HCT116 (cell line): ENCODE data around the gene ITGAE.

ENCODE experiments used
- EGR1 ChIP-seq: IDR thresholded peaks from 2 replicates; pipeline ENCODE4 v1.6.1; 2012; ENCODE audit warnings: low read depth
- EZH2 ChIP-seq: fragments of 200-600 bp; sonication (generic); IDR thresholded peaks from 2 replicates; pipeline ENCODE4 v1.6.1; 2017; ENCODE audit warnings: antibody characterized with exemption, mixed run types
- POLR2A ChIP-seq: IDR thresholded peaks from 2 replicates; pipeline ENCODE4 v1.7.0; 2011; ENCODE audit warnings: borderline replicate concordance; ENCODE audit not compliant: insufficient read depth, insufficient read length; ENCODE audit errors: extremely low read depth
- POLR2AphosphoS5 ChIP-seq: IDR thresholded peaks from 2 replicates; pipeline ENCODE4 v1.6.1; 2011; ENCODE audit warnings: mild to moderate bottlenecking, low read depth, low read length, moderate library complexity
- SP1 ChIP-seq: IDR thresholded peaks from 2 replicates; pipeline ENCODE4 v1.6.1; 2012; ENCODE audit warnings: low read depth
- TF ChIP-seq, protein P1 (sequence below), 3 experiments: fragments of 200-600 bp in 1 of 3; sonication (generic) in 1 of 3; IDR thresholded peaks in 2 of 3; conservative IDR thresholded peaks in 1 of 3; 2 replicates each; pipeline ENCODE4 v1.5.1; 2012 to 2017; ENCODE audit warnings: low read depth in 2 of 3, low read length in 2 of 3, antibody characterized with exemption in 1 of 3, borderline replicate concordance in 1 of 3, control low read depth in 1 of 3, mild to moderate bottlenecking in 1 of 3, mixed read lengths in 1 of 3, mixed run types in 1 of 3, moderate library complexity in 1 of 3; ENCODE audit not compliant: insufficient read depth in 1 of 3

DNA sequence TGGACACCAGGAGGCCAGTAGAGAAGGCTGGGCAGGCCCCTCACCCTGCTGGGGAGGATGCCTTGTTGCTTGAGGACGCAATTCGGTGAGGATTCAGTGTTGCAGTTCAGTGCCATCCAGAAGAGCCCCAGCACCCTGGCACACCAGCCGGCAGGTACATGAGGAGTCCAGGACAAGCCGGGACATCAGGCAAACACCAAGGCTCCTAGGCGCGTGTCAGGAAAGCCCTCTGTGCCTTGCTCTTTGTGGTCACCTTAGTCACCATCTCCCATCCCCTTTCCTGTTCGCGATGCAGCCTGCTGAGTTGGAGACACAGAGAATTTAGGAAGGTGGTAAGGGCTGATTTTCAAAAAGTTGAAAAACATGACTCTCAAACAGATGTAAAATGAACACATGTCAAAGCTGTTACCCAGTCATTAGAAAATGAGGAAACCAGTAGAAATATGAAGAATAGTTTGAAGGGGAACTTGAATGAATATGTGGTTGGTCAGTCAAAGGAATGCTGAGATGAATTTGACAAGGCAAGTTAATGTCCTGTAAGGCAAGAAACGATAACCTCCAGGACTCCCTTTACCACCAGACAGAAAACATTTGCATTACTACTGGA, 47.3 kb upstream of the ITGAE start:
- no peak for TF ChIP-seq EZH2
- TF ChIP-seq, protein P1, sequence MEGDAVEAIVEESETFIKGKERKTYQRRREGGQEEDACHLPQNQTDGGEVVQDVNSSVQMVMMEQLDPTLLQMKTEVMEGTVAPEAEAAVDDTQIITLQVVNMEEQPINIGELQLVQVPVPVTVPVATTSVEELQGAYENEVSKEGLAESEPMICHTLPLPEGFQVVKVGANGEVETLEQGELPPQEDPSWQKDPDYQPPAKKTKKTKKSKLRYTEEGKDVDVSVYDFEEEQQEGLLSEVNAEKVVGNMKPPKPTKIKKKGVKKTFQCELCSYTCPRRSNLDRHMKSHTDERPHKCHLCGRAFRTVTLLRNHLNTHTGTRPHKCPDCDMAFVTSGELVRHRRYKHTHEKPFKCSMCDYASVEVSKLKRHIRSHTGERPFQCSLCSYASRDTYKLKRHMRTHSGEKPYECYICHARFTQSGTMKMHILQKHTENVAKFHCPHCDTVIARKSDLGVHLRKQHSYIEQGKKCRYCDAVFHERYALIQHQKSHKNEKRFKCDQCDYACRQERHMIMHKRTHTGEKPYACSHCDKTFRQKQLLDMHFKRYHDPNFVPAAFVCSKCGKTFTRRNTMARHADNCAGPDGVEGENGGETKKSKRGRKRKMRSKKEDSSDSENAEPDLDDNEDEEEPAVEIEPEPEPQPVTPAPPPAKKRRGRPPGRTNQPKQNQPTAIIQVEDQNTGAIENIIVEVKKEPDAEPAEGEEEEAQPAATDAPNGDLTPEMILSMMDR (IDR thresholded peaks at IDR 0.05 in 2 of 3, conservative IDR thresholded peaks at IDR 0.05 in 1 of 3; ENCODE audit: borderline replicate concordance in 1 of 3, insufficient read depth in 1 of 3, low read depth in 2 of 3, low read length in 2 of 3): no peak
- TF ChIP-seq POLR2A: no peak
- no peak for TF ChIP-seq EGR1
- no peak for TF ChIP-seq POLR2AphosphoS5
- TF ChIP-seq SP1: no peak
